ENCODE data around the gene PPP2R3B. TPM values are rescaled to one million over a fixed set of nuclear protein-coding genes. Genes with fewer than 3 reads are reported as not detected.

PPP2R3B gene
- total RNA-seq, 1 donor from 2014 or later = 38.3 TPM

- H3K4me3 ChIP-seq (ENCODE audit: low read depth, low read length) = no peak overlapping the region
- no peak for TF ChIP-seq CTCF (conservative IDR thresholded peaks at IDR 0.05; ENCODE audit: low read depth, low read length)
- DNase-seq (ENCODE audit: low read depth) = no peak
Observed at GRCh38 chrX:431056-431455, 44.3 kb upstream of the PPP2R3B start.

- no peak for TF ChIP-seq CTCF (conservative IDR thresholded peaks at IDR 0.05; ENCODE audit: low read depth, low read length)
- H3K4me3 ChIP-seq (ENCODE audit: low read depth, low read length) = no peak overlapping the region
- no peak for DNase-seq (ENCODE audit: low read depth)
Observed at GRCh38 chrX:429266-429825, 42.6 kb upstream of the PPP2R3B start.

- H3K4me3 ChIP-seq (ENCODE audit: low read depth, low read length) = no peak overlapping the region
- peak; percentile 27 for TF ChIP-seq CTCF (conservative IDR thresholded peaks at IDR 0.05; ENCODE audit: low read depth, low read length)
- DNase-seq (ENCODE audit: low read depth) = no peak
Observed at GRCh38 chrX:427812-428725, 41.4 kb upstream of the PPP2R3B start.

- H3K4me3 ChIP-seq (ENCODE audit: low read depth, low read length) = no peak overlapping the region
- DNase-seq (ENCODE audit: low read depth) = no peak
- TF ChIP-seq CTCF (conservative IDR thresholded peaks at IDR 0.05; ENCODE audit: low read depth, low read length) = no peak
Observed at GRCh38 chrX:426881-427280, 40.2 kb upstream of the PPP2R3B start.

GRCh38 chrX:425056-425455 lies 38.3 kb upstream of the PPP2R3B start:
- TF ChIP-seq CTCF (conservative IDR thresholded peaks at IDR 0.05; ENCODE audit: low read depth, low read length) = no peak
- no peak overlapping the region for H3K4me3 ChIP-seq (ENCODE audit: low read depth, low read length)

GRCh38 chrX:421646-422391 lies 35.1 kb upstream of the PPP2R3B start:
- no peak for DNase-seq (ENCODE audit: low read depth)
- TF ChIP-seq CTCF (conservative IDR thresholded peaks at IDR 0.05; ENCODE audit: low read depth, low read length) = no peak
- H3K4me3 ChIP-seq (ENCODE audit: low read depth, low read length) = no peak overlapping the region

More at GRCh38 chrX:425056-425455, 38.3 kb upstream of the PPP2R3B start:
- no peak for DNase-seq (ENCODE audit: low read depth)
